Stomach smooth muscle (tissue), 2 donors: ENCODE results near the gene AUP1.

Experiments used
- H3K27ac ChIP-seq: one replicate; pipeline ENCODE4 v1.7.0; 2013; ENCODE audit warnings: mild to moderate bottlenecking, low read length, inconsistent platforms
- H3K27me3 ChIP-seq, 2 donors: one replicate each; pipeline ENCODE4 v1.7.0; 2013; ENCODE audit warnings: low read length in 2 of 2; ENCODE audit not compliant: insufficient read depth in 2 of 2, control insufficient read depth in 1 of 2
- H3K36me3 ChIP-seq, 2 donors: one replicate each; pipeline ENCODE4 v1.7.0; 2013; ENCODE audit warnings: low read length in 2 of 2; ENCODE audit not compliant: control insufficient read depth in 2 of 2, insufficient read depth in 2 of 2
- H3K4me1 ChIP-seq: one replicate; pipeline ENCODE4 v1.7.0; 2013; ENCODE audit warnings: low read length; ENCODE audit not compliant: control insufficient read depth, insufficient read depth
- H3K4me3 ChIP-seq, 2 donors: one replicate each; pipeline ENCODE4 v1.7.0; 2013; ENCODE audit warnings: low read length in 2 of 2
- H3K9ac ChIP-seq, 2 donors: one replicate each; pipeline ENCODE4 v1.7.0; 2013; ENCODE audit warnings: low read length in 2 of 2, mild to moderate bottlenecking in 1 of 2
- H3K9me3 ChIP-seq, 2 donors: one replicate each; pipeline ENCODE4 v1.7.0; 2013; ENCODE audit warnings: low read length in 2 of 2; ENCODE audit not compliant: control insufficient read depth in 2 of 2
- donor health status: healthy.
- donor health status: Pancreatic carcinoma.

The AUP1 gene

DNA sequence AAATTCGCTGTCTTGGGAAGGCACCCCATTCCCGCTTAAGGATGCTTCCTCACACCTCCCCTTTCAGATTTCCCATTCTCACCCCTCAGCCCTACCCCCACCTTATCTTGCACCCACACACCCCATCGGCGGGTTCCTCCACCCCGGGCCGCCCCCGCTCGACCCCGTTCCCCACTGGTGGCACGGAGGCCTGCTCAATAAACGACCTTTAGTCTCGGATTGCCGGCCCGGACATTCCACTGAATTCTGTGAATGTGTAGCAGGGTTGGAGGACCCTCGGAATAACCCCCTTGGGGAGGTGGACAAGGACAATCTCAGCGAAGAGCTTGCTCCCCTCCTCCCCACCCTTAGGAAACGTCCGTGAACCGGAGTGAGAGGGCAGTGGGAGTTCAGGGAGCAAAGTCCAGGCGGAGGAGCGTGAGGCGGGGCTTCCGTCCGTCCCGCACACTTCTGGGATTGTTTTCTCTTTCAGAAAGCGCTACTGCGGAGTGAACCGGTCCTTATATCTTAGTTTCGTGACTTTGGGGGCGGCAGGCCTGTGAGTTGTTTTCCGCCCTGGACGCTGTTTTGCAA lies 27.3 kb downstream of the AUP1 start:
- Histone ChIP-seq H3K27ac (no peak overlapping the region), H3K27me3 (peaks cover 63 to 72% of the 10 kb centered on the region in 2 donors), H3K9me3 (no peaks in the 10 kb centered on the region), H3K9ac (no peak overlapping the region), H3K4me3 (peak overlapping the region; percentile 48 to 70), H3K4me1 (peaks cover 58% of the 10 kb centered on the region), H3K36me3 (peaks cover 9 to 10% of the 10 kb centered on the region in 2 donors)

DNA sequence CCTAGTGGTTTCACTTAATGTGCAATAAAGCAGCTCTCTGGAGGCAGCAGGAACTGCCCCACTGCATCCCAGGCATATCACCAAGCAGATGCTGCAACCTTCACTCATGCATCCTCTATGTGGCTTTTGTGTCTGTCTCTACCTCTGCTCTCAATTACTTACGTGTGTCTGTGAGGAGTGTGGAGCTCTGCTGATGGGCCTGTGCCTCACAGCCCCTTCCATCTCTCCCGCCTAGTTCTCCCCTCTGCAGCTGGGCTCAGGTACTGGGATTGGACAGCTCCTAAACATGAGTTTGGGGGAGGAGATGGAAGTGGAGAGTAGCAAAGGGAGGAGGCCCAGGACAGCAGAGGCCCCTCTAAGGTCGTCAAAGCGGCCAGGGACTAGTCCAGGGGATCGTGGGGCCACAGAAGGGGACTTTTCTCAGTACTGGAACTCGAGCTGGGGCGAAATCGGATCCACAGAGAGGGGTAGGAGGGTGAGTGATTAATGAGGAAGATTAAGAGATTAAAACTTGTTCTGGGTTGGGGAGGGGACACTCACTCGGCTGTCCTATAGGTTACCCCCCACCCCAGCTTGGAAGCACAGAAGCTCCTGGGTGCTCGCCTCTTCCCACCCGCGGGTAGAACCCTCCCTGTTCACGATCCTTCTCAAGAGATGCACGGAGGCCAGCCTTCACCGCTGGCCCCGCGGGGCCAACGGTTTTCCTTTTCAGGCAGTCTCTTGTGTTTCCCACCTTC lies 28.0 kb downstream of the AUP1 start:
- Histone ChIP-seq H3K9ac (no peak overlapping the region), H3K4me1 (peaks cover 51% of the 10 kb centered on the region), H3K27me3 (peaks cover 68 to 73% of the 10 kb centered on the region in 2 donors), H3K36me3 (peaks cover 8 to 9% of the 10 kb centered on the region in 2 donors), H3K27ac (no peak overlapping the region), H3K9me3 (no peaks in the 10 kb centered on the region), H3K4me3 (no peak overlapping the region)

DNA sequence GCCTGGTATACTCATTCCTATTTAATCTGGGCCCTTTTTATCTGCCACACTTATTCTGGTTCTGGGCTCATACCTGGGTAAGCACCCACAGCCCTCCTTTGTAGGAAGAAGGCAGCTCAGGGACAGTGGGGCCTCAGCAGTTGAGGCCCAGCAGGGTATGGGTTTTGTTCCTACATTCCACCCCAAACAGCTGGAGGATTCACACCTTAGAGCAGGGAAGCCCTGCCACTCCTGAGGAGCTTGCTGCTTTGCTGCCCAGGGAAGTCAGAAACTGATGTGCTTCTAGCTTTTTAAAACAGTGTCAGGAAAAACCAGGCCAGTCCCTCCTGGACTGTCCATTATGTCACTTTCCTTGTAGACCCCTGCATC lies 28.9 kb downstream of the AUP1 start:
- Histone ChIP-seq H3K4me1 (peaks cover 42% of the 10 kb centered on the region), H3K36me3 (peaks cover 3 to 5% of the 10 kb centered on the region in 2 donors), H3K27ac (no peak overlapping the region), H3K9me3 (no peaks in the 10 kb centered on the region), H3K27me3 (peaks cover 65 to 73% of the 10 kb centered on the region in 2 donors), H3K9ac (no peak overlapping the region), H3K4me3 (no peak overlapping the region)

DNA sequence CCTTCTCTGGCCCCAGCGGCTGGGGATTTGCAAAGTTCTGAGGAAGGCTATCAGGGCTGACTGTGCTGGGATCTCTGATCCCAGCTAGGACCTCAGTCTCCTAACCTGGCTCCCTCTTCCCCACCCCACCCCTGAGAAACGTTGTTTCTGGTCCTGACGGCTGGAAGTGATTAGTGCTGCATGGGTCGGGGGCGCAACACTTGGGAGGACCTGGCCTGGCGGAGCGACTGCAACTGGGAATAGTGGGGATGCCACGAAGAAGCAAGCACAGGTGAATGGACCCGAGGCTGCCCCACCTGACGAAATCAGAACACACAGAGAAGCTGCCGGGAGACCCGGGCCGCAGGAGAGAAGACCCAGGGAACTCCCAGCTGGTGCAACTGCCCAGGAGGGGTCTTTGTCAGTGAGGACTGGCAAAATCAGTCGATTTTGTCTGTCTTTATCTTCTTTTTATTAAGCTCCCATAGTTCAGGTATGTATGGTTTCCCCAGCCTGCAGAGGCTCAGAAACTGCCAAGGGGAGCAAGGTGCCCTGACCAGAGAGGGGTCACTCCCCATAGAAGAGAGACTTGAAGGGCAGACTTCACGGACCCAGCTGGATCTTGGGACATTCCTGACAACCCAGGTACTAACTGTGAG lies 29.4 kb downstream of the AUP1 start:
- H3K4me1 ChIP-seq: peaks cover 39% of the 10 kb centered on the region

DNA sequence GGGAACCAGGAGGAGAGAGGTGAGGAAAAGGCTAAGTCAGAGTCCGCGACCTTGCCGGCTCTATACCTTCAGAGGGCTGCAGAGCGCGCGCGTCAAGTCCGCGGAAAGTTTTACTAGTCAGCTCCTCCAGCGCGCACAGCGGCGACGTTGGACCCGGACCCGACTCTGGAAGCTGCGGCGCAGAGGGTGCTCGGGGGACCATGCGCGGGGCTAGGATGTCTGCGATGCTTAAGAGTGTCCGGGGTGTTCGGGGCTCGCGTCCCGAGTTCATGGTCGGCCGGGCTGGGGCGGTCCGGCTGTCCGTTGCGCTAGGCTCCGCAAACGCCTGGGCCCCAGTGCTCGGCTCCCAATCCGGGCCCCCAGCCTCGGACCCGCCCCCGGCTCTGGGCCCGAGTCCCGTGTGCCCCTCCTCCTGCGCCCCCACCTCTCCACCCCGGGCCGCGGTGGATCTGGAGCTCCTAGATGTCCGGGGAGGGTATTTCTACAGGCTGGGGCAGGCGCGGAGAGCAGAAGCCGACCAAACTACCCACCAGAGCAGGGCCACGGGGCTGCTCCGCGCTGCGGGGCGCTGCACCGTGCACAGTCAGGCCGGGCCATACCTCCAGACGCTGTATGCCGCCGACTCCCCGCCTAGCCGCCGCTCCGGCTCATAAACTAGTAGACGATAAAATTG lies 30.1 kb downstream of the AUP1 start, which contains the start of gene LBX2:
LBX2 (minus strand) TSS at position 337 of the 673 bp plus-strand sequence; CDS start at position 271, 66 bp downstream.
- H3K9me3 ChIP-seq: no peaks in the 10 kb centered on the region
- H3K36me3 ChIP-seq: no peaks in the 10 kb centered on the region
- H3K9ac ChIP-seq: no peak within 1 kb of the TSS
- H3K4me3 ChIP-seq: peak within 1 kb of the TSS; percentile 48 to 64
- peaks cover 39% of the 10 kb centered on the region for H3K4me1 ChIP-seq
- H3K27ac ChIP-seq: no peak within 1 kb of the TSS
- H3K27me3 ChIP-seq: peaks cover 62 to 72% of the 10 kb centered on the region in 2 donors

More for the DNA sequence above, 29.4 kb downstream of the AUP1 start:
- Histone ChIP-seq H3K9me3 (no peaks in the 10 kb centered on the region), H3K27me3 (peaks cover 62 to 73% of the 10 kb centered on the region in 2 donors), H3K4me3 (no peak overlapping the region), H3K9ac (no peak overlapping the region), H3K36me3 (no peaks in the 10 kb centered on the region), H3K27ac (no peak overlapping the region)

DNA sequence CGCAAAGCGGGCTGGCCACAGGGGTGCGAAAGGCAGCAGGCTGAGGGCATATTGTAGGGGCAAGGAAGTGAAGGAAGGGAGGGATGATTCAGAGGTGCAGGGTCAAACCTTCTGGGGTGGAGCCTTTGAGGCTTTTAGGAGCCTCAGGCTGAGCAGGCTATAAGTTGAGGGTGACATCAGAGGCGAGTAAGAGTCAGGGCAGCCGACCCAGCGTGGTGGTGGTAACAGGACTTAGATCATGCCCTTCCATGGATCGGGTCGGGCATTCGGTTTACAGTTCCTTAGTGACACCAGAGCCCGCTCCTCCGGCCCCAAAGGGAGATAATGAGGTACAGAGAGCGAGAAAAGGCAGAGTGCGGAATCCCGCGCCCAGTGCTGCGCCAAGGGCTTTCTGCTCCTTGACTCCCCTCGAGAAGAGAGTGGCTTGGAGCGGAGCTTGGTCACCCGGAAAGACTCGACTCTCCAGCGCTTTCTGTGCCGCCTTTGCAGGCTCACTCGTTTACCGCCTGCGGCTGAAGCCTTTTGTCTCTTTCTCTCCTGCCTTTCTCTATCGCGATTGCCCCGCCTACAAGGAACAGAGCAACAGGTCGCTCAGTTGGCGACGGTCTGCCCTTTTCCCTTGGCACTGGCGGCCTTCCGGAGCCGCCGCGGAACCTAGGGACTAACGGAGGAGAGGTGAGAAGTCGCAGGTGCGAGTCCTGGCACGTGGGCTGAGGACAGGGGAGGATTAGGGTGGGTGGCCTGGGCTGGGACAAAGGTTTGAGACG lies 30.8 kb downstream of the AUP1 start:
- no peak overlapping the region for H3K9ac ChIP-seq
- peaks cover 36% of the 10 kb centered on the region for H3K4me1 ChIP-seq
- no peak overlapping the region for H3K27ac ChIP-seq
- H3K27me3 ChIP-seq: peaks cover 55 to 65% of the 10 kb centered on the region in 2 donors
- H3K9me3 ChIP-seq: no peaks in the 10 kb centered on the region
- H3K4me3 ChIP-seq: peak overlapping the region; percentile 48 to 64
- peaks cover 0 to under 1% of the 10 kb centered on the region in 2 donors for H3K36me3 ChIP-seq

DNA sequence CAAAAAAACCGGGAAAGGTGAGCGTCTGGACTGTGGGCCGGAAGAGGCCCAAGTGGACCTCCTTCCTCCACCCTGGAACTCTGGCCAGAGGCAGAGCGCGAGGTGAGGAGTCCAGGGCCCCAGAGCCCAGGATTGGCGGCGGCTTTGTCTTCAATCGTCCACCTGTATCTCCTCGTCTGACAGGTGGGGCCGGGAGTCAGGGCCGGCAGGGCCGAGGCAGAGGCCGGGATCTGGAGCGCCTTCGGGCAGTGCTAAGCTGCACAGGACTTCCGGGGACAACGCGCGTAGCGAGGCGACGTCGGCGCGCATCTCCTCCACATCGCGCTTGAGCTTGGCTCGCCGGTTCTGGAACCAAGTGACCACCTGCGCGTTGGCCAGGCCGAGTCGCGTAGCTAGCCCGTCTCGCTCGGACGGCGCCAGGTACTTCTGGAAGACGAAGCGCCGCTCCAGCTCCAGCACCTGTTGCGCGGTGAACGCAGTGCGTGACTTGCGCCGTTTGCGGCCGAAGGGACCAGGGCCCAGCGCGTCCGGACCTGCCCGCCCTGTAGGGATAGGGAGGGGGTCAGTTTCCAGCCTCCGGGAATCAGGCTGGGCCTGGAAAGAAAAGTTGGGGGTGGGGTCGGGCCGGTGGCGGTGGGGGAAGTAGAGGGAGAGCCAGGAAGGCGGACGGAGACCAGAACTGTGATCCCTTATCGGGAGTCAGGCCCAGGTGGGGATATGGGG lies 31.6 kb downstream of the AUP1 start:
- Histone ChIP-seq H3K36me3 (peaks cover 4 to 7% of the 10 kb centered on the region in 2 donors), H3K9ac (no peak overlapping the region), H3K27me3 (peaks cover 55 to 57% of the 10 kb centered on the region in 2 donors), H3K4me3 (peak overlapping the region; percentile 20 to 64), H3K4me1 (peaks cover 31% of the 10 kb centered on the region), H3K9me3 (no peaks in the 10 kb centered on the region), H3K27ac (no peak overlapping the region)

DNA sequence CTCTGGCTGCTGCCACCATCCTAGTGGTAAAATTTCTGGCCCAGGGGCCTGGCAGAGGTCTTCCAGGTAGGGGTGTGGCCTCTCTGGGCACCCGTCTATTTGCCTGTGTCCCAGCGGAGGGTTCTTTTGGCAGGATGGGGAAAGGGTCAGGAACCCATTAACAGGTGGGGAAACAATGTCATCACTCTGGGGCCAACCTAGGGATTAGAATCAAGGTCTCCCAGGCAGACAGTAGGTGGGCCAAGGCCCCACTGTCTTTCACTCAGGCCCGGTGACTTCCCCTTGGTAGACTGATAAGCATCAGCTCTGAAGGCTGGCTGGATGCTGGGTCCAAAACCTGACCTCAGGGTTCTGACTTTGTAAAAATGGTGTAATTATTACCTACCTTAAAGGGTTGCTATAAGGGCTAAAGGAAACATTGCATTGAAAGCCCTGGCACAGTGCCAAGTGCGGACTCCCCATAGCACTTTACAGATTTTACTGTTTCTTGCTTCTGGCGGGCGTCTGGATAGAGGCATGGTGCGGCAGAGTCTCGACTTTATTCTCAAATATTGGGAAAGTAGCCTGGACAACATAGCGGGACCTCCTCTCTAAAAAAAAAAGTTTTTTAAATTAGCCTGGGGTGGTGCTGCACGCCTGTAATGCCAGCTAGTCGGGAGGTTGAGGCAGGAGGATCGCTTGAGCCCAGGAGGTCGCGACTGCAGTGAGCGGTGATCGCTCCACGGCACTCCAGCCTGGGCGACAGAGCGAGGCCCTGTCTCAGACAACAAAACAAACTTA lies 32.3 kb downstream of the AUP1 start:
- Histone ChIP-seq H3K9me3 (no peaks in the 10 kb centered on the region), H3K4me3 (no peak overlapping the region), H3K9ac (no peak overlapping the region), H3K4me1 (peaks cover 24% of the 10 kb centered on the region), H3K27me3 (peaks cover 50 to 51% of the 10 kb centered on the region in 2 donors), H3K36me3 (peaks cover 12 to 14% of the 10 kb centered on the region in 2 donors), H3K27ac (no peak overlapping the region)

DNA sequence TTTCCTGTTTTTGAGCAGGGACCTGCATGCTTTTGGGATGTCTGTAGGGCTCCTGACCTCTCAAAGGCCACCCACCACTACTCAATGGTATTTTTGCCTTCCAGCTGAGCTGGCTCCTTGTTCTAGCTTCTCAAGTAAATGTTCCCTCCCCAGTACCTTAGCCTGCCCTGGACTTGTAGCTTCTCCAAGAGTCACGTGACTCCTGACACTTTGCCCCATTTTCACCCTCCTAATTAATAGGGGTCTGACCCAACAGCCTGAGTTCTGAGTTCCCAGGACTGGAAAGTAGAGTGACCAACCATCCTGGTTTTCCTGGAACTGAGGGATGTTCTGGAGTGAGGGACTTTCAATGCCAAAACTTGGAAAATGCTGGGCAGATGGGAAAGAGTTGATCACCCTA lies 34.1 kb downstream of the AUP1 start:
- Histone ChIP-seq H3K36me3 (peaks cover 21 to 31% of the 10 kb centered on the region in 2 donors), H3K27ac (no peak overlapping the region), H3K9me3 (no peaks in the 10 kb centered on the region), H3K27me3 (peaks cover 33 to 34% of the 10 kb centered on the region in 2 donors), H3K9ac (no peak overlapping the region), H3K4me1 (peaks cover 22% of the 10 kb centered on the region), H3K4me3 (no peak overlapping the region)
